Osteocyte (in vitro differentiated cells): ENCODE data around the gene HARS1. TPM values are rescaled to one million over a fixed set of nuclear protein-coding genes. Genes with fewer than 3 reads are reported as not detected.

ENCODE experiments used
- DNase-seq: peaks from one replicate; pipeline ENCODE4 v3.0.0; 2021; ENCODE audit warnings: mixed read lengths; ENCODE audit not compliant: unreplicated experiment; ENCODE audit errors: extremely low spot score
- H3K27ac Mint-ChIP-seq: one replicate; pipeline ENCODE4 v1.8.0; 2021; ENCODE audit warnings: mild to moderate bottlenecking, mixed read lengths; ENCODE audit not compliant: unreplicated experiment
- H3K27me3 Mint-ChIP-seq: one replicate; pipeline ENCODE4 v1.8.0; 2021; ENCODE audit warnings: mixed read lengths; ENCODE audit not compliant: unreplicated experiment
- H3K36me3 Mint-ChIP-seq: one replicate; pipeline ENCODE4 v1.8.0; 2021; ENCODE audit warnings: mixed read lengths; ENCODE audit not compliant: unreplicated experiment
- H3K4me1 Mint-ChIP-seq: one replicate; pipeline ENCODE4 v1.8.0; 2021; ENCODE audit warnings: mixed read lengths; ENCODE audit not compliant: unreplicated experiment
- H3K4me3 Mint-ChIP-seq: one replicate; pipeline ENCODE4 v1.8.0; 2021; ENCODE audit warnings: mild to moderate bottlenecking, moderate library complexity, mixed read lengths; ENCODE audit not compliant: unreplicated experiment
- H3K9me3 Mint-ChIP-seq: one replicate; pipeline ENCODE4 v1.8.0; 2021; ENCODE audit warnings: mixed read lengths; ENCODE audit not compliant: unreplicated experiment
- total RNA-seq: library from RNA; stranded (reverse); gene quantifications from 2 replicates; pipeline ENCODE4 v1.2.1, GENCODE V29; 2021
- TF ChIP-seq, protein P1 (sequence below): fragments of 200-600 bp; sonication (generic); IDR thresholded peaks from 2 replicates; pipeline ENCODE4 v1.5.0; 2021; ENCODE audit warnings: antibody characterized with exemption, mild to moderate bottlenecking, moderate library complexity

The HARS1 gene
- total RNA-seq, 1 donor from 2014 or later = 65.3 TPM

DNA sequence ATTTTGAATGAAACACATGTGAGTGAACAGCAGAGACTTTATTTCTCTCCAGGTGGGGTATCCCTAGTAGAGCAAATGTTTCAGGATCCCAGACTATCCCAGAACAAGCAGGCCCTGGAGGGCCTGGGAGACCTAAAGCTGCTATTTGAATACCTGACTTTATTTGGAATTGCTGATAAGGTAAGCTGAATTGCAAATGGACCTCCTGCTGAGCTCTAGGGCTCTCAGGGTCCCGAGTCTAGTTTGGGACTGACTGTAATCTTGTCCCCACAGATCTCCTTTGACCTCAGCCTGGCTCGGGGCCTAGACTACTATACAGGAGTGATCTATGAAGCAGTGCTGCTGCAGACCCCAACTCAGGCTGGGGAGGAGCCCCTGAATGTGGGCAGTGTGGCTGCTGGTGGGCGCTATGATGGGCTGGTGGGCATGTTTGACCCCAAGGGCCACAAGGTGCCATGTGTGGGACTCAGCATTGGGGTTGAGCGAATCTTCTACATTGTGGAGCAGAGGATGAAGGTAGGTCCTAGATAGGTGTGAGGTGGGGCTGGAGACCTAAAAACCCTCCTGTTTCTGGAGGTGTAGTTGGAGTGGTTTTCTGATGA, 5.8 kb upstream of the HARS1 start:
- TF ChIP-seq, protein P1, sequence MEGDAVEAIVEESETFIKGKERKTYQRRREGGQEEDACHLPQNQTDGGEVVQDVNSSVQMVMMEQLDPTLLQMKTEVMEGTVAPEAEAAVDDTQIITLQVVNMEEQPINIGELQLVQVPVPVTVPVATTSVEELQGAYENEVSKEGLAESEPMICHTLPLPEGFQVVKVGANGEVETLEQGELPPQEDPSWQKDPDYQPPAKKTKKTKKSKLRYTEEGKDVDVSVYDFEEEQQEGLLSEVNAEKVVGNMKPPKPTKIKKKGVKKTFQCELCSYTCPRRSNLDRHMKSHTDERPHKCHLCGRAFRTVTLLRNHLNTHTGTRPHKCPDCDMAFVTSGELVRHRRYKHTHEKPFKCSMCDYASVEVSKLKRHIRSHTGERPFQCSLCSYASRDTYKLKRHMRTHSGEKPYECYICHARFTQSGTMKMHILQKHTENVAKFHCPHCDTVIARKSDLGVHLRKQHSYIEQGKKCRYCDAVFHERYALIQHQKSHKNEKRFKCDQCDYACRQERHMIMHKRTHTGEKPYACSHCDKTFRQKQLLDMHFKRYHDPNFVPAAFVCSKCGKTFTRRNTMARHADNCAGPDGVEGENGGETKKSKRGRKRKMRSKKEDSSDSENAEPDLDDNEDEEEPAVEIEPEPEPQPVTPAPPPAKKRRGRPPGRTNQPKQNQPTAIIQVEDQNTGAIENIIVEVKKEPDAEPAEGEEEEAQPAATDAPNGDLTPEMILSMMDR = no peak
- Mint-ChIP-seq H3K4me1 (peaks cover 24% of the 10 kb centered on the region), H3K4me3 (no peak overlapping the region), H3K27ac (no peak overlapping the region), H3K27me3 (no peaks in the 10 kb centered on the region), H3K9me3 (no peaks in the 10 kb centered on the region), H3K36me3 (peaks cover 35% of the 10 kb centered on the region)
- no peak for DNase-seq

DNA sequence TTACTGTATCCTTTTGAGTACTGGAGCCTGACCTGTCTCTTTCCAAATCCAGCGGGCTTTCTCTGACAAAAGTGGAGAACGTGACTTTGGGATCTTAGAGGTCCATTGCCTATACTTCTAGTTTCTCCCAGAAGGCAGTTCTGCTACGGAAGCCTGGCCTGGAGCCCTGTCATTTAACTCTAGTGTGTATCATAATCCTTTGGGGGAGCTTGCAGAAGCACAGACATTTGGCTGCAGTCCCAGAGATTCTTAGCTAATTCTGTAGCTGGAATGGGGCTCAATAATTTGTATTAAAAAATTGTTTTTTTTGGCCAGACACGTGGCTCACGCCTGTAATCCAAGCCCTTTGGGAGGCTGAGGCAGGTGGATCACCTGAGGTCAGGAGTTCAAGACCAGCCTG, 3.1 kb upstream of the HARS1 start:
- Mint-ChIP-seq H3K36me3 (peaks cover 32% of the 10 kb centered on the region), H3K27me3 (no peaks in the 10 kb centered on the region), H3K9me3 (no peaks in the 10 kb centered on the region), H3K27ac (no peak overlapping the region), H3K4me3 (no peak overlapping the region), H3K4me1 (peaks cover 28% of the 10 kb centered on the region)
- DNase-seq = no peak
- TF ChIP-seq, protein P1 = no peak

DNA sequence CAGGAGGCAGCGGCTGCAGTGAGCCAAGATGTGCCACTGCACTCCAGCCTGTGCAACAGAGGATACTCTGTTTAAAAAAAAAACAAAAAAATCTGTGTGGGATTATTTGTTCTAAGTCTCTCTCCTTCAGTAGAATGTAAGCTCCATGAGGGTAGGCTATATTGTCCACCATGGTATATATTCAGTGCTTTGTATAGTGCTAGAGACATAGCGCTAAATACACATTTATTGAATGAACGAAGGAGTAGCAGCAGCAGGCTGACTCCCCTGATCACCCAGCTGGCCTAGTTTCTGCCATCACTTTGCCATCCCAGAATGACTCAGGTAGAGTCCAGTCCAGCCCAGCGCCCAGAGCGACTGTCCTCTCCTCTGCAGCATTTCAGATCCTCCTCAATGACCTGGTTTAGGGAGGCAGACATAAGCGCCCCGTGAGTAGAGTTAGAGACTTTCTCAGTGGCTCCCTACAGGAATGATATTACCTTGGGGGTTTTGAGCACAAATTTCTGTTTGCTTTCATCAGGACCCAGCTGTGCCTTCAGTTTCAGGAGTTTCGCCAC, 716 bp downstream of the HARS1 start:
- DNase-seq = no peak
- TF ChIP-seq, protein P1 = no peak
- H3K36me3 Mint-ChIP-seq = peaks cover 11% of the 10 kb centered on the region
- H3K9me3 Mint-ChIP-seq = no peaks in the 10 kb centered on the region
- H3K27ac Mint-ChIP-seq = peak overlapping the region; percentile 97
- peak overlapping the region; percentile 98 for H3K4me3 Mint-ChIP-seq
- no peaks in the 10 kb centered on the region for H3K27me3 Mint-ChIP-seq
- H3K4me1 Mint-ChIP-seq = peaks cover 31% of the 10 kb centered on the region

DNA sequence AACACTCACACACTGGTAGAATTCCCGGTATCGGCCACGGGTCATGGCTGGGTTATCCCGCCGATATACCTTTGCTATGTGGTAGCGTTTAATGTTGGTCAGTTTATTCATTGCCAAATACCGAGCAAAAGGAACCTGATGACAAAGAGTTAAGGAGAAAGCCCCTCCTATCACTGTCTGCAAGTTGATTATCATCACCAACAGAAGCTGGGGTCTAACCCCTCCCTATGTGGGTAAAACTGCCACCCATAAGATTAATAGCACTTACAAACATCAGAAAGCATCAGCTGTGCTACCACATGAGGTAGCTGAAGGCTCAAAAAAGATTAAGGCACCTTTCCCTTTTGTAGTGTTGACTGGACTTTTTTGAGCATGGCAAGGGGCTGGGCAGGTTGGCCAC, 12.2 kb downstream of the HARS1 start:
- H3K4me1 Mint-ChIP-seq = no peaks in the 10 kb centered on the region
- H3K27ac Mint-ChIP-seq = no peak overlapping the region
- TF ChIP-seq, protein P1 = no peak
- no peak overlapping the region for H3K4me3 Mint-ChIP-seq
- DNase-seq = no peak
- H3K27me3 Mint-ChIP-seq = no peaks in the 10 kb centered on the region
- peaks cover 35% of the 10 kb centered on the region for H3K36me3 Mint-ChIP-seq
- no peaks in the 10 kb centered on the region for H3K9me3 Mint-ChIP-seq

DNA sequence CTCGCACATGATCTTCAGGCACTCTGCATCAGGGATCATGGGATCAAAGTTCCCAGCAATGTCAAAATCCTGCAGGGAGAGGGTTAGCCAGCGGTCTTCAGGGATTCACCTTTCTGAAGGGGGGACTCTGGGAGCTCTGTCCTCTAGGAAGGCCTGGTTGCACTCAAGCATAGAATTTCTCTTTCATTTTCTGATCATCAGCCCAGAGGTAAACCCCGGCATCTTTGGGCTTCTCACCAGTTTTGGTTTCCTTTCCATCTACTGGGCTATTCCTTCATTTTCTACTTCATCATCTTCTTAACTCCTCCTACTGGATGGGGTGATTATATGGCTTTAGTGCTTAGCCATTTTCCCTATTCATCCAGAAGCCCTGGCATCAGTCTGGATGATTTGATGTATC, 13.2 kb downstream of the HARS1 start:
- H3K4me1 Mint-ChIP-seq = no peaks in the 10 kb centered on the region
- no peak overlapping the region for H3K27ac Mint-ChIP-seq
- DNase-seq = no peak
- peaks cover 32% of the 10 kb centered on the region for H3K36me3 Mint-ChIP-seq
- H3K27me3 Mint-ChIP-seq = no peaks in the 10 kb centered on the region
- no peaks in the 10 kb centered on the region for H3K9me3 Mint-ChIP-seq
- H3K4me3 Mint-ChIP-seq = no peak overlapping the region
- TF ChIP-seq, protein P1 = no peak
